CD4-positive, alpha-beta T cell treated with Interleukin-2 at 100 ng/mL for 4 hours (primary cell): ENCODE measurements around the gene WDR26.
"Not testable (repeated sequence)": the region's sequence is repeated elsewhere in the genome, so short reads cannot be mapped to it uniquely, and the experiment has no call there.

ENCODE experiments used
- DNase-seq: peaks from one replicate; pipeline ENCODE4 v3.0.0-alpha.2; 2020; ENCODE audit warnings: low spot score

Gene WDR26

GRCh38 chr1:224433701-224434672, 610 bp downstream of the WDR26 start:
- DNase-seq = peak; percentile 36

GRCh38 chr1:224433041-224433691, 1.4 kb downstream of the WDR26 start:
- peak; percentile 27 for DNase-seq

- DNase-seq = peak; percentile 9
Measured at GRCh38 chr1:224432672-224433040, 1.9 kb downstream of the WDR26 start.

GRCh38 chr1:224432146-224432545, 2.5 kb downstream of the WDR26 start:
- no peak for DNase-seq

GRCh38 chr1:224431726-224432125, 2.9 kb downstream of the WDR26 start:
- no peak for DNase-seq

GRCh38 chr1:224430511-224431113, 4.0 kb downstream of the WDR26 start:
- peak; percentile 72 for DNase-seq

- DNase-seq = no peak
Measured at GRCh38 chr1:224429616-224430326, 4.8 kb downstream of the WDR26 start.

GRCh38 chr1:224428713-224429112, 5.9 kb downstream of the WDR26 start:
- DNase-seq = not testable (repeated sequence)

GRCh38 chr1:224427346-224427745, 7.3 kb downstream of the WDR26 start:
- no peak for DNase-seq

GRCh38 chr1:224426869-224427268, 7.7 kb downstream of the WDR26 start:
- not testable (repeated sequence) for DNase-seq

GRCh38 chr1:224425279-224425884, 9.2 kb downstream of the WDR26 start:
- no peak for DNase-seq

GRCh38 chr1:224420106-224420505, 14.5 kb downstream of the WDR26 start:
- no peak for DNase-seq

- no peak for DNase-seq
Measured at GRCh38 chr1:224411766-224412165, 22.8 kb downstream of the WDR26 start.

GRCh38 chr1:224408294-224408590, 26.4 kb downstream of the WDR26 start:
- no peak for DNase-seq

- no peak for DNase-seq
Measured at GRCh38 chr1:224407571-224408293, 26.9 kb downstream of the WDR26 start.

- DNase-seq = no peak
Measured at GRCh38 chr1:224406216-224406615, 28.4 kb downstream of the WDR26 start.

GRCh38 chr1:224405604-224405970, 29.0 kb downstream of the WDR26 start:
- no peak for DNase-seq

GRCh38 chr1:224404916-224405603, 29.5 kb downstream of the WDR26 start:
- DNase-seq = no peak

- DNase-seq = no peak
Measured at GRCh38 chr1:224402472-224403036, 32.0 kb downstream of the WDR26 start.

- DNase-seq = no peak
Measured at GRCh38 chr1:224399887-224400286, 34.7 kb downstream of the WDR26 start.
